Suprapubic skin (tissue), 4 donors: ENCODE measurements around the gene PLCB1. TPM values are rescaled to one million over a fixed set of nuclear protein-coding genes. Genes with fewer than 3 reads are reported as not detected.

Experiments
- DNase-seq, 2 donors: peaks; one replicate each; pipeline ENCODE4 v3.0.0-alpha.2; 2019; ENCODE audit warnings: low spot score in 2 of 2
- H3K27ac ChIP-seq: fragments of 200-600 bp; sonication (generic); one replicate; pipeline ENCODE4 v1.5.1; 2019
- H3K27me3 ChIP-seq: fragments of 200-600 bp; sonication (generic); one replicate; pipeline ENCODE4 v1.5.1; 2019
- H3K36me3 ChIP-seq: fragments of 200-600 bp; sonication (generic); one replicate; pipeline ENCODE4 v1.5.1; 2019
- H3K4me1 ChIP-seq: fragments of 200-600 bp; sonication (generic); one replicate; pipeline ENCODE4 v1.5.1; 2019
- H3K4me3 ChIP-seq: fragments of 200-600 bp; sonication (generic); one replicate; pipeline ENCODE4 v1.5.1; 2019; ENCODE audit warnings: mild to moderate bottlenecking
- H3K9me3 ChIP-seq: fragments of 200-600 bp; sonication (generic); one replicate; pipeline ENCODE4 v1.5.1; 2019
- EP300 ChIP-seq: sonication (generic); formaldehyde crosslinking; IDR thresholded peaks from one replicate; pipeline ENCODE4 v1.6.1; 2017; ENCODE audit warnings: antibody characterized with exemption
- POLR2A ChIP-seq, 2 donors: fragments of 450-650 bp; IDR thresholded peaks; one replicate each; pipeline ENCODE4 v1.6.1; 2017; ENCODE audit warnings: antibody characterized with exemption in 2 of 2, mild to moderate bottlenecking in 2 of 2, moderate library complexity in 2 of 2
- POLR2AphosphoS5 ChIP-seq, 3 donors: sonication (generic); formaldehyde crosslinking; IDR thresholded peaks; one replicate each; pipeline ENCODE4 v1.6.1; 2017; ENCODE audit warnings: antibody characterized with exemption in 3 of 3
- WGBS: methylation state at CpG from one replicate; pipeline ENCODE4 v1.1.5; 2018; 5-methylcytosine and 5-hydroxymethylcytosine counted together
- total RNA-seq, 4 donors: library from RNA; depleted of rRNA; stranded (reverse); fragments of >200 nt; gene quantifications; one replicate each; pipeline ENCODE4 v1.1.0, GENCODE V29; 2016
- TF ChIP-seq, protein P1 (sequence below), 2 donors: fragments of 200-600 bp in 1 of 2; fragments of 450-650 bp in 1 of 2; sonication (generic) in 1 of 2; IDR thresholded peaks; one replicate each; pipeline ENCODE4 v1.5.1; 2016 to 2019; ENCODE audit warnings: antibody characterized with exemption in 2 of 2, mild to moderate bottlenecking in 1 of 2, moderate library complexity in 1 of 2

PLCB1 gene
- total RNA-seq, 4 donors from 2014 or later = 3.9 to 15.6 (median 6.7) TPM

DNA sequence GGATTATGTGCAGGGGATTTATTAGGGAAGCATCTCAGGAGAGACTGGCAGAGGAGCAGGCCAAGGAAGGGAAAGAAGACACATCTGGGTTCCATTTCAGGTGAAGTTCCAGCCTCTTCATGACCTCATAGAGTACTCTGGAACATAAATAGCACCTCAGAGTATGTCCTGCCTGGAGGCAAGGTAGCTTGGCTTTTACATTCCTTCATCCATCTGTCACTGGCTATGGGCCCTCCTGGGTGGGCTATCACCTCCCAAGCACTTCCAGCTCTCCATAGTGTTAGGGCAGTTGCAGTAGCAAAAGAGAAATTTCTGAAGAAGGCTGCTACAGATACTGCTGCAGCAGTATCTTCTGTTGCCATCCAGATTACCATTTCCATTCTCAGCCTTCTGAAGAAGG, 116.0 kb downstream of the PLCB1 start:
- Histone ChIP-seq H3K27ac (no peak overlapping the region), H3K9me3 (no peaks in the 10 kb centered on the region), H3K4me1 (peaks cover 7% of the 10 kb centered on the region), H3K4me3 (no peak overlapping the region), H3K27me3 (no peaks in the 10 kb centered on the region), H3K36me3 (no peaks in the 10 kb centered on the region)
- TF ChIP-seq, protein P1, sequence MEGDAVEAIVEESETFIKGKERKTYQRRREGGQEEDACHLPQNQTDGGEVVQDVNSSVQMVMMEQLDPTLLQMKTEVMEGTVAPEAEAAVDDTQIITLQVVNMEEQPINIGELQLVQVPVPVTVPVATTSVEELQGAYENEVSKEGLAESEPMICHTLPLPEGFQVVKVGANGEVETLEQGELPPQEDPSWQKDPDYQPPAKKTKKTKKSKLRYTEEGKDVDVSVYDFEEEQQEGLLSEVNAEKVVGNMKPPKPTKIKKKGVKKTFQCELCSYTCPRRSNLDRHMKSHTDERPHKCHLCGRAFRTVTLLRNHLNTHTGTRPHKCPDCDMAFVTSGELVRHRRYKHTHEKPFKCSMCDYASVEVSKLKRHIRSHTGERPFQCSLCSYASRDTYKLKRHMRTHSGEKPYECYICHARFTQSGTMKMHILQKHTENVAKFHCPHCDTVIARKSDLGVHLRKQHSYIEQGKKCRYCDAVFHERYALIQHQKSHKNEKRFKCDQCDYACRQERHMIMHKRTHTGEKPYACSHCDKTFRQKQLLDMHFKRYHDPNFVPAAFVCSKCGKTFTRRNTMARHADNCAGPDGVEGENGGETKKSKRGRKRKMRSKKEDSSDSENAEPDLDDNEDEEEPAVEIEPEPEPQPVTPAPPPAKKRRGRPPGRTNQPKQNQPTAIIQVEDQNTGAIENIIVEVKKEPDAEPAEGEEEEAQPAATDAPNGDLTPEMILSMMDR (IDR thresholded peaks at IDR 0.05) = no peak
- TF ChIP-seq EP300 = no peak
- TF ChIP-seq POLR2AphosphoS5 (IDR thresholded peaks at IDR 0.05) = no peak
- TF ChIP-seq POLR2A (IDR thresholded peaks at IDR 0.05) = no peak
- no peak for DNase-seq

DNA sequence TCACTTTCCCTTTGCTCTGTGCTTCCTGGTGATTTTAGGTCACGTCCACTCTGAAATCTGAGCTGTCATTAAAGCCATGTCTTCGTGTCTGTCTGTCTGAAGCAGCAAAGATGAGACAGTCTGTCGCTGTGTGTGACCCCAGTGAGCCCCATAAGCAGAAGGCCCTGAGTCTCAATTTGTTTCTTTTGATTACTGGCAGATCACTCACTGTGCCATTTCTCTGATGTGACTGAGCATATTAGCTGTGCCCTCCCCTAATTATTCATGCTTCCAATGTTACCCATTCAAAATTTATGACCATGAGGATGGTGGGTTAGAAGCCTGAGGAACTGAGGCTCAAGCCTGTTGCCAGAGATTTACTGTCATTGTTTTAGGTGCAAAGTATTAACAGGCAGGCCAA, 117.6 kb downstream of the PLCB1 start:
- Histone ChIP-seq H3K36me3 (no peaks in the 10 kb centered on the region), H3K4me3 (no peak overlapping the region), H3K9me3 (no peaks in the 10 kb centered on the region), H3K27me3 (no peaks in the 10 kb centered on the region), H3K4me1 (peaks cover under 1% of the 10 kb centered on the region), H3K27ac (no peak overlapping the region)
- no peak for DNase-seq
- WGBS = 57% methylated on average over 3 of the region's 3 CpGs
- TF ChIP-seq EP300 (no peak), POLR2A (IDR thresholded peaks at IDR 0.05) (no peak), POLR2AphosphoS5 (IDR thresholded peaks at IDR 0.05) (no peak)
- TF ChIP-seq, protein P1 (IDR thresholded peaks at IDR 0.05) = no peak

- 52% methylated on average over 1 of the region's 1 CpG for WGBS
These were observed 118.6 kb downstream of the PLCB1 start for GRCh38 chr20:8250539-8251200.

GRCh38 chr20:8251201-8251575, 119.1 kb downstream of the PLCB1 start:
- DNase-seq = no peak
- no peaks in the 10 kb centered on the region for H3K9me3 ChIP-seq
- no peak for TF ChIP-seq EP300
- TF ChIP-seq, protein P1 (IDR thresholded peaks at IDR 0.05) = no peak
- no peak for TF ChIP-seq POLR2A (IDR thresholded peaks at IDR 0.05)
- TF ChIP-seq POLR2AphosphoS5 (IDR thresholded peaks at IDR 0.05) = no peak
- no peaks in the 10 kb centered on the region for H3K4me1 ChIP-seq
- no peaks in the 10 kb centered on the region for H3K36me3 ChIP-seq
- no peak overlapping the region for H3K27ac ChIP-seq
- no peaks in the 10 kb centered on the region for H3K27me3 ChIP-seq
- H3K4me3 ChIP-seq = no peak overlapping the region
- WGBS = 88% methylated on average over 4 of the region's 4 CpGs

More at GRCh38 chr20:8250539-8251200, 118.6 kb downstream of the PLCB1 start:
- TF ChIP-seq EP300 (no peak), POLR2A (IDR thresholded peaks at IDR 0.05) (no peak), POLR2AphosphoS5 (IDR thresholded peaks at IDR 0.05) (no peak)
- TF ChIP-seq, protein P1 (IDR thresholded peaks at IDR 0.05) = no peak
- no peaks in the 10 kb centered on the region for H3K27me3 ChIP-seq
- no peak overlapping the region for H3K27ac ChIP-seq
- H3K4me1 ChIP-seq = no peaks in the 10 kb centered on the region
- no peak for DNase-seq
- H3K9me3 ChIP-seq = no peaks in the 10 kb centered on the region
- H3K4me3 ChIP-seq = no peak overlapping the region
- no peaks in the 10 kb centered on the region for H3K36me3 ChIP-seq

DNA sequence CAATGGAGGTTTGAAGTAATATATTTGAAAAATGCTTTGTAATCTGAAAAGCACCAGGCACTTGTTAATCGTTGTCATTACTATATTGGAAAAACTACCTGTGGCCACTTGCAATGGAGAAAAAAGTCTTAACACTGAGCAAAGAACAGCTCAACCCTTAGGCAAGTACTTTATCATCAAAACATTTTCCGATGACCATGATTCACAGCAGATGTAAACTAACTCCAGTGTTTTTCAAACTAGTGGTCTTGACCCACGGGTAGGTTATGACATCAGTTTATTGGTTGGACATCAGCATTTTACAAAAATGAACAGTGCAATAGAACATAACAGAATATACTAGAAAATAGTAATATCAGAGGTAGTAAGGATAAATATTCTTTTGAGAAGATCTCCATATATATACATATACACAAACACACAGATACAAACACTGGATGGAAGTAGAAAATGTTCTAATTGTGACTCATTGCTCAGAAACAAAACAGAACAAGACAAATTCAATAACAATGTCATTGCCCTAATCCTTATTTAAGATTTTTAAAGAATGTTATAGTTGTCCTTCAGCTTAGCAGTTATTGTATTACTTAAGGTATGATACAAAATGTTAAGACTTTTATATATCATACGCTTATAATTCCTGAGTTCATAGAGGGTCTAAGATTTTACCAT, 123.0 kb downstream of the PLCB1 start:
- H3K4me3 ChIP-seq = no peak overlapping the region
- 80% methylated on average over 4 of the region's 4 CpGs for WGBS
- H3K27me3 ChIP-seq = no peaks in the 10 kb centered on the region
- TF ChIP-seq POLR2A (IDR thresholded peaks at IDR 0.05) (no peak), EP300 (no peak), POLR2AphosphoS5 (IDR thresholded peaks at IDR 0.05) (no peak)
- TF ChIP-seq, protein P1 (IDR thresholded peaks at IDR 0.05) = no peak
- no peaks in the 10 kb centered on the region for H3K4me1 ChIP-seq
- H3K9me3 ChIP-seq = no peaks in the 10 kb centered on the region
- H3K27ac ChIP-seq = no peak overlapping the region
- H3K36me3 ChIP-seq = no peaks in the 10 kb centered on the region
- DNase-seq = no peak
